SK-N-SH treated with all-trans-retinoic acid at 6 μM for 48 hours (cell line): Measurements from ENCODE around the gene MAB21L3.

ENCODE experiments used
- ATAC-seq: fragments of 200-7000 bp; cut with Tn5 transposase; 3 replicates; pipeline ENCODE4 v1.9.1; 2020; ENCODE audit warnings: mild to moderate bottlenecking, moderate library complexity
- ARNTL ChIP-seq: fragments of 450-650 bp; formaldehyde crosslinking; IDR thresholded peaks from 2 replicates; pipeline ENCODE4 v1.5.0; 2020; ENCODE audit warnings: low read depth, mild to moderate bottlenecking, moderate library complexity, borderline replicate concordance
- BACH2 ChIP-seq: fragments of 250-450 bp; sonication (Bioruptor Pico); IDR thresholded peaks from 2 replicates; pipeline ENCODE4 v1.9.0; 2021; ENCODE audit warnings: mild to moderate bottlenecking, borderline replicate concordance
- CSDC2 ChIP-seq: fragments of 250-450 bp; sonication (Bioruptor Pico); IDR thresholded peaks from 2 replicates; pipeline ENCODE4 v1.5.0; 2020; ENCODE audit warnings: mild to moderate bottlenecking, moderate library complexity
- CSRNP3 ChIP-seq: fragments of 250-450 bp; sonication (Bioruptor Pico); IDR thresholded peaks from 2 replicates; pipeline ENCODE4 v1.5.1; 2021; ENCODE audit warnings: mild to moderate bottlenecking, moderate library complexity
- ESRRG ChIP-seq: fragments of 250-450 bp; sonication (Bioruptor Pico); IDR thresholded peaks from 2 replicates; pipeline ENCODE4 v1.6.1; 2021; ENCODE audit warnings: mild to moderate bottlenecking
- ISL1 ChIP-seq: fragments of 250-450 bp; sonication (Bioruptor Pico); IDR thresholded peaks from 2 replicates; pipeline ENCODE4 v2.1.2; 2022; ENCODE audit warnings: mild to moderate bottlenecking, moderate library complexity
- OSR1 ChIP-seq: fragments of 250-450 bp; sonication (Bioruptor Pico); IDR thresholded peaks from 2 replicates; pipeline ENCODE4 v1.8.0; 2022; ENCODE audit warnings: moderate library complexity, mild to moderate bottlenecking, inconsistent platforms
- PPARA ChIP-seq: fragments of 250-450 bp; sonication (Bioruptor Pico); IDR thresholded peaks from 2 replicates; pipeline ENCODE4 v1.5.0; 2020; ENCODE audit warnings: mild to moderate bottlenecking, borderline replicate concordance
- SNAI2 ChIP-seq: fragments of 250-450 bp; sonication (Bioruptor Pico); IDR thresholded peaks from 2 replicates; pipeline ENCODE4 v1.5.0; 2020; ENCODE audit warnings: mild to moderate bottlenecking, moderate library complexity
- TCF4 ChIP-seq: fragments of 250-450 bp; sonication (Bioruptor Pico); IDR thresholded peaks from 2 replicates; pipeline ENCODE4 v1.8.0; 2021; ENCODE audit warnings: mild to moderate bottlenecking, moderate library complexity, borderline replicate concordance
- TOX ChIP-seq: fragments of 250-450 bp; sonication (Bioruptor Pico); IDR thresholded peaks from 2 replicates; pipeline ENCODE4 v1.8.0; 2021; ENCODE audit warnings: mild to moderate bottlenecking, moderate library complexity, borderline replicate concordance
- TSHZ2 ChIP-seq: fragments of 250-450 bp; sonication (Bioruptor Pico); IDR thresholded peaks from 2 replicates; pipeline ENCODE4 v1.5.0; 2020; ENCODE audit warnings: mild to moderate bottlenecking, moderate library complexity
- ZC3H10 ChIP-seq: fragments of 250-450 bp; sonication (Bioruptor Pico); IDR thresholded peaks from 2 replicates; pipeline ENCODE4 v1.5.1; 2021; ENCODE audit warnings: mild to moderate bottlenecking, moderate library complexity
- ZFP3 ChIP-seq: fragments of 250-450 bp; sonication (Bioruptor Pico); IDR thresholded peaks from 2 replicates; pipeline ENCODE4 v1.5.0; 2020; ENCODE audit warnings: mild to moderate bottlenecking, moderate library complexity
- ZFP30 ChIP-seq: fragments of 450-650 bp; formaldehyde crosslinking; IDR thresholded peaks from 2 replicates; pipeline ENCODE4 v1.5.0; 2022; ENCODE audit warnings: mild to moderate bottlenecking, moderate library complexity
- ZNF565 ChIP-seq: fragments of 450-650 bp; formaldehyde crosslinking; conservative IDR thresholded peaks from 2 replicates; pipeline ENCODE4 v1.5.0; 2020; ENCODE audit warnings: low read depth, mild to moderate bottlenecking, moderate library complexity
- ZNF70 ChIP-seq: fragments of 450-650 bp; formaldehyde crosslinking; IDR thresholded peaks from 2 replicates; pipeline ENCODE4 v1.5.0; 2020; ENCODE audit warnings: mild to moderate bottlenecking, moderate library complexity
- ZNF8 ChIP-seq: fragments of 450-650 bp; formaldehyde crosslinking; IDR thresholded peaks from 2 replicates; pipeline ENCODE4 v1.5.0; 2020; ENCODE audit warnings: mild to moderate bottlenecking, moderate library complexity
- TF ChIP-seq, protein P1 (sequence below): fragments of 250-450 bp; sonication (Bioruptor Pico); IDR thresholded peaks from 2 replicates; pipeline ENCODE4 v1.5.1; 2020; ENCODE audit warnings: low read depth, mild to moderate bottlenecking, moderate library complexity
- TF ChIP-seq, protein P2 (sequence below): fragments of 250-450 bp; sonication (Bioruptor Pico); IDR thresholded peaks from 2 replicates; pipeline ENCODE4 v1.8.0; 2021; ENCODE audit warnings: low read depth, mild to moderate bottlenecking, moderate library complexity, borderline replicate concordance

Gene MAB21L3

DNA sequence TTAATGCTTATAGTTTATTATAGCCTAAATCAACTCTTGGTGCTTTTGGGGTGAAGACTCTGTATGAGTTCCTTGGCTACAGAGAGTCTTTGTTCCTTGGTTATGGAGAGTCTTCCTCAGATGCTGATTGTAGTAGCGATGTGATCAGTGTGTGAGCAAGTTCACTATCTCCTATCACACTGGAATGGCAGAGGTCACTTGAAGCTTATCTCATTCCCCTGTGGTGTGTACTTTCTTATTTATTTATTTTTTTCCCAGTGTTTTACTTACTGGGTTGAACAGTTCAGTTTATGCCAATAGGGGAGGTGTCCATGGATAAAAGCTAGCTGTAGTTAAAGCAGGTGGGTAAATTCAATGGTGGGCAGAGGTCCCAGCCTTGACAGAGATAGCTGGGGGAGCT lies 20.1 kb upstream of the MAB21L3 start:
- no peak for ATAC-seq
- no peak for TF ChIP-seq TSHZ2 (CRISPR knock-in tag)
- no peak for TF ChIP-seq ZFP30
- no peak for TF ChIP-seq SNAI2 (CRISPR knock-in tag)
- no peak for TF ChIP-seq ZNF8
- TF ChIP-seq OSR1 = no peak
- no peak for TF ChIP-seq BACH2
- no peak for TF ChIP-seq ZC3H10 (CRISPR knock-in tag)

GRCh38 chr1:116092752-116093489 lies 18.3 kb upstream of the MAB21L3 start:
- TF ChIP-seq ZNF70 (no peak), ZFP30 (no peak), ZNF565 (no peak), TSHZ2 (CRISPR knock-in tag) (no peak), BACH2 (no peak), OSR1 (no peak), ARNTL (CRISPR knock-in tag) (no peak), ISL1 (CRISPR knock-in tag) (no peak), TCF4 (no peak), SNAI2 (CRISPR knock-in tag) (no peak)
- TF ChIP-seq, protein P1, sequence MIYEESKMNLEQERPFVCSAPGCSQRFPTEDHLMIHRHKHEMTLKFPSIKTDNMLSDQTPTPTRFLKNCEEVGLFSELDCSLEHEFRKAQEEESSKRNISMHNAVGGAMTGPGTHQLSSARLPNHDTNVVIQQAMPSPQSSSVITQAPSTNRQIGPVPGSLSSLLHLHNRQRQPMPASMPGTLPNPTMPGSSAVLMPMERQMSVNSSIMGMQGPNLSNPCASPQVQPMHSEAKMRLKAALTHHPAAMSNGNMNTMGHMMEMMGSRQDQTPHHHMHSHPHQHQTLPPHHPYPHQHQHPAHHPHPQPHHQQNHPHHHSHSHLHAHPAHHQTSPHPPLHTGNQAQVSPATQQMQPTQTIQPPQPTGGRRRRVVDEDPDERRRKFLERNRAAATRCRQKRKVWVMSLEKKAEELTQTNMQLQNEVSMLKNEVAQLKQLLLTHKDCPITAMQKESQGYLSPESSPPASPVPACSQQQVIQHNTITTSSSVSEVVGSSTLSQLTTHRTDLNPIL (CRISPR knock-in tag) = no peak
- ATAC-seq = no peak

- ATAC-seq = no peak
- no peak for TF ChIP-seq PPARA (CRISPR knock-in tag)
- no peak for TF ChIP-seq OSR1
- TF ChIP-seq TOX = no peak
Observed at GRCh38 chr1:116095027-116095426, 16.2 kb upstream of the MAB21L3 start.

- ATAC-seq = no peak
- TF ChIP-seq ESRRG = no peak
- TF ChIP-seq TSHZ2 (CRISPR knock-in tag) = no peak
- TF ChIP-seq ZNF565 = no peak
- TF ChIP-seq TOX = no peak
- TF ChIP-seq CSRNP3 (CRISPR knock-in tag) = no peak
- TF ChIP-seq SNAI2 (CRISPR knock-in tag) = no peak
- no peak for TF ChIP-seq PPARA (CRISPR knock-in tag)
- TF ChIP-seq ARNTL (CRISPR knock-in tag) = no peak
- no peak for TF ChIP-seq ZNF8
- TF ChIP-seq, protein P2, sequence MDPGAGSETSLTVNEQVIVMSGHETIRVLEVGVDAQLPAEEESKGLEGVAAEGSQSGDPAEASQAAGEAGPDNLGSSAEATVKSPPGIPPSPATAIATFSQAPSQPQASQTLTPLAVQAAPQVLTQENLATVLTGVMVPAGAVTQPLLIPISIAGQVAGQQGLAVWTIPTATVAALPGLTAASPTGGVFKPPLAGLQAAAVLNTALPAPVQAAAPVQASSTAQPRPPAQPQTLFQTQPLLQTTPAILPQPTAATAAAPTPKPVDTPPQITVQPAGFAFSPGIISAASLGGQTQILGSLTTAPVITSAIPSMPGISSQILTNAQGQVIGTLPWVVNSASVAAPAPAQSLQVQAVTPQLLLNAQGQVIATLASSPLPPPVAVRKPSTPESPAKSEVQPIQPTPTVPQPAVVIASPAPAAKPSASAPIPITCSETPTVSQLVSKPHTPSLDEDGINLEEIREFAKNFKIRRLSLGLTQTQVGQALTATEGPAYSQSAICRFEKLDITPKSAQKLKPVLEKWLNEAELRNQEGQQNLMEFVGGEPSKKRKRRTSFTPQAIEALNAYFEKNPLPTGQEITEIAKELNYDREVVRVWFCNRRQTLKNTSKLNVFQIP (CRISPR knock-in tag) = no peak
- no peak for TF ChIP-seq CSDC2
- TF ChIP-seq ZFP30 = no peak
- TF ChIP-seq ZFP3 (CRISPR knock-in tag) = no peak
Observed at GRCh38 chr1:116096013-116096618, 15.1 kb upstream of the MAB21L3 start.
